GM12878 (cell line): ENCODE results near the gene RSKR. TPM values are rescaled to one million over a fixed set of nuclear protein-coding genes. Genes with fewer than 3 reads are reported as not detected.
"Not testable (repeated sequence)": the region's sequence is repeated elsewhere in the genome, so short reads cannot be mapped to it uniquely, and the experiment has no call there.

Source experiments
- ATAC-seq: fragments of 200-7000 bp; cut with Tn5 transposase; 3 replicates; pipeline ENCODE4 v1.9.1; 2020; ENCODE audit warnings: mild to moderate bottlenecking, moderate library complexity
- BruUV-seq: library from RNA; stranded (reverse); fragments of 400-500 nt; replicated peaks from 2 replicates; lab custom pipeline; 2021; lab: Mats Ljungman, UMichigan
- CTCF ChIA-PET: fragments of 300-600 bp; sonication (Branson Sonifier 250); formaldehyde crosslinking; extraction: SDS; loops from one replicate; lab custom pipeline; 2021; ENCODE audit warnings: inconsistent platforms; lab: Yijun Ruan, JAX
- POLR2A ChIA-PET: fragments of 350-600 bp; formaldehyde crosslinking; extraction: SDS; loops from one replicate; lab custom pipeline; 2021; ENCODE audit warnings: inconsistent platforms; lab: Charles Lee
- RAD21 ChIA-PET: fragments of 300-600 bp; sonication (Branson Sonifier 250); formaldehyde crosslinking; loops from one replicate; lab custom pipeline; 2023; ENCODE audit warnings: antibody characterized with exemption; ENCODE audit not compliant: unreplicated experiment; lab: Charles Lee
- SMC1A ChIA-PET: fragments of 300-600 bp; sonication (Branson Sonifier 250); formaldehyde crosslinking; loops from one replicate; lab custom pipeline; 2023; ENCODE audit not compliant: unreplicated experiment, uncharacterized antibody; lab: Charles Lee
- DNase-seq: peaks from one replicate; pipeline ENCODE4 v3.0.0-alpha.2; 2011; ENCODE audit warnings: low read depth, low spot score
- FAIRE-seq: peaks from 3 replicates; lab custom pipeline; 2011; peaks lifted over from hg19 to GRCh38; lab: Jason Lieb, UNC
- H2AFZ ChIP-seq: 2 replicates; pipeline ENCODE4 v1.6.0; 2011; ENCODE audit warnings: low read depth, low read length, control low read depth; ENCODE audit not compliant: control insufficient read depth
- H3K27ac ChIP-seq: 2 replicates; pipeline ENCODE4 v1.5.1; 2011; ENCODE audit warnings: control low read depth; ENCODE audit not compliant: control insufficient read depth, insufficient read depth
- H3K27me3 ChIP-seq, 2 experiments: replicated peaks in 1 of 2; 2 replicates each; pipeline versions ENCODE4 v1.6.0 to v1.6.1; 2011; ENCODE audit warnings: low read length in 1 of 2; ENCODE audit not compliant: control insufficient read depth in 2 of 2, insufficient read depth in 2 of 2
- H3K36me3 ChIP-seq, 2 experiments: 2 replicates each; pipeline ENCODE4 v1.5.1; 2011; ENCODE audit warnings: low read length in 1 of 2; ENCODE audit not compliant: control insufficient read depth in 2 of 2, insufficient read depth in 2 of 2
- H3K4me1 ChIP-seq: 2 replicates; pipeline ENCODE4 v1.6.1; 2011; ENCODE audit warnings: mild to moderate bottlenecking, low read length, moderate library complexity, mixed read lengths; ENCODE audit not compliant: control insufficient read depth, insufficient read depth
- H3K4me2 ChIP-seq: 2 replicates; pipeline ENCODE4 v1.6.0; 2011; ENCODE audit warnings: control low read depth; ENCODE audit not compliant: control insufficient read depth, insufficient read depth
- H3K4me3 ChIP-seq: fragments of 200-600 bp; sonication (generic); 2 replicates; pipeline ENCODE4 v1.5.1; 2016
- H3K79me2 ChIP-seq: 2 replicates; pipeline ENCODE4 v1.6.0; 2011; ENCODE audit warnings: low read length; ENCODE audit not compliant: control insufficient read depth, insufficient read depth
- H3K9ac ChIP-seq: 2 replicates; pipeline ENCODE4 v1.8.0; 2011; ENCODE audit warnings: low read length, control low read depth, mixed read lengths; ENCODE audit not compliant: control insufficient read depth, insufficient read depth
- H3K9me3 ChIP-seq: replicated peaks from 3 replicates; pipeline ENCODE4 v1.5.1; 2011; ENCODE audit warnings: mild to moderate bottlenecking, low read length; ENCODE audit not compliant: control insufficient read depth, insufficient read depth
- H4K20me1 ChIP-seq: 2 replicates; pipeline ENCODE4 v1.6.0; 2011; ENCODE audit not compliant: control insufficient read depth, insufficient read depth
- WGBS: methylation state at CpG from one replicate; pipeline ENCODE4 v1.1.6; 2016; ENCODE audit warnings: low lambda C conversion rate; ENCODE audit not compliant: insufficient replicate concordance, insufficient coverage; ENCODE audit errors: missing lambda C conversion rate; 5-methylcytosine and 5-hydroxymethylcytosine counted together
- in situ Hi-C: fragments of 300-500 bp; cut with MboI; formaldehyde crosslinking; loops from 9 replicates; pipeline ENCODE4 v1.14.3; 2018; ENCODE audit warnings: mixed read lengths
- intact Hi-C: fragments of 100-400 bp; cut with micrococcal nuclease; formaldehyde crosslinking; loops from one replicate; pipeline ENCODE4 v1.14.2; 2022; ENCODE audit not compliant: unreplicated experiment
- polyA plus RNA-seq, 11 experiments: library from polyadenylated mRNA; depleted of rRNA in 4 of 11; unstranded in 6 of 11; stranded (reverse) in 5 of 11; fragments of >200 nt; fragmentation: Nextera tagmentation in 4 of 11; fragmentation: Illumina TruSeq in 1 of 11; extraction: Ambion mirVana in 4 of 11; extraction: Trizol in 1 of 11; gene quantifications; 1 replicate in 1 of 11; 2 replicates in 10 of 11; pipeline versions ENCODE4 v1.2.1 to v1.2.3, GENCODE V29; 2011 to 2016; ENCODE audit warnings: inconsistent platforms in 2 of 11, missing spikeins in 2 of 11, low read depth in 1 of 11
- total RNA-seq, 4 experiments: library from RNA; depleted of rRNA in 3 of 4; stranded (reverse); fragments of >200 nt in 3 of 4; fragmentation: Illumina TruSeq in 1 of 4; extraction: Trizol in 1 of 4; gene quantifications; 2 replicates each; pipeline versions ENCODE4 v1.2.1 to v1.2.3, GENCODE V29; 2013 to 2021

Gene RSKR
- total and polyA plus RNA-seq, 10 of the 15 experiments (the other 5 are each of a cell fraction or from before 2014, with no cell fraction given) = 0.52 to 22.4 (median 8.7) TPM

- intact Hi-C loops, H3K9ac ChIP-seq, H2AFZ ChIP-seq, H3K27me3 ChIP-seq, H3K4me3 ChIP-seq, SMC1A ChIA-PET, DNase-seq, CTCF ChIA-PET, H3K36me3 ChIP-seq, ATAC-seq, RAD21 ChIA-PET, BruUV-seq, POLR2A ChIA-PET, H3K4me1 ChIP-seq, H4K20me1 ChIP-seq, H3K9me3 ChIP-seq, H3K4me2 ChIP-seq, FAIRE-seq, in situ Hi-C loops, H3K27ac ChIP-seq: not testable (repeated sequence)
- 97% methylated on average over 45 of the region's 46 CpGs for WGBS
- H3K79me2 ChIP-seq = peaks cover 40% of the 10 kb centered on the region
Measured at GRCh38 chr17:28658766-28659496, 44.9 kb upstream of the RSKR start.

- H3K27ac ChIP-seq, H3K4me2 ChIP-seq, BruUV-seq, H3K9me3 ChIP-seq, H3K9ac ChIP-seq, H3K36me3 ChIP-seq, intact Hi-C loops, RAD21 ChIA-PET, POLR2A ChIA-PET, CTCF ChIA-PET, FAIRE-seq, H2AFZ ChIP-seq, H3K4me3 ChIP-seq, in situ Hi-C loops, H4K20me1 ChIP-seq, ATAC-seq, SMC1A ChIA-PET, H3K4me1 ChIP-seq, DNase-seq, H3K27me3 ChIP-seq: not testable (repeated sequence)
- peaks cover 34% of the 10 kb centered on the region for H3K79me2 ChIP-seq
- 96% methylated on average over 5 of the region's 8 CpGs for WGBS
Measured at GRCh38 chr17:28658342-28658741, 44.4 kb upstream of the RSKR start.
